Measurements from ENCODE around the gene MRC2. TPM values are rescaled to one million over a fixed set of nuclear protein-coding genes. Genes with fewer than 3 reads are reported as not detected.
"Not testable (repeated sequence)": the region's sequence is repeated elsewhere in the genome, so short reads cannot be mapped to it uniquely, and the experiment has no call there.

Gene MRC2
- total RNA-seq, 1 experiment from 2014 or later: 2.3 TPM

GRCh38 chr17:62581764-62582163 is 45.7 kb upstream of the MRC2 start:
- Mint-ChIP-seq H3K27me3 (ENCODE audit: unreplicated experiment) (no peaks in the 10 kb centered on the region), H3K36me3 (ENCODE audit: insufficient read depth, unreplicated experiment) (peaks cover 9% of the 10 kb centered on the region), H3K4me3 (ENCODE audit: low read depth, unreplicated experiment) (no peak overlapping the region), H3K27ac (ENCODE audit: unreplicated experiment) (no peak overlapping the region), H3K9me3 (ENCODE audit: low read depth, unreplicated experiment) (no peaks in the 10 kb centered on the region), H3K4me1 (ENCODE audit: low read depth, unreplicated experiment) (no peaks in the 10 kb centered on the region)
- TF ChIP-seq CTCF (IDR thresholded peaks at IDR 0.05; ENCODE audit: unreplicated experiment): no peak
- DNase-seq: no peak
- no TSS peak for BruUV-seq (replicated peaks)
- CTCF ChIA-PET: no interaction called here
- intact Hi-C loops (cut with micrococcal nuclease; ENCODE audit: unreplicated experiment): no loop called here

- no peaks in the 10 kb centered on the region for H3K4me1 Mint-ChIP-seq (ENCODE audit: low read depth, unreplicated experiment)
- no peak for TF ChIP-seq CTCF (IDR thresholded peaks at IDR 0.05; ENCODE audit: unreplicated experiment)
- no TSS peak for BruUV-seq (replicated peaks)
- no peak for DNase-seq
- no peaks in the 10 kb centered on the region for H3K27me3 Mint-ChIP-seq (ENCODE audit: unreplicated experiment)
- H3K36me3 Mint-ChIP-seq (ENCODE audit: insufficient read depth, unreplicated experiment): peaks cover 10% of the 10 kb centered on the region
- intact Hi-C loops (cut with micrococcal nuclease; ENCODE audit: unreplicated experiment): no loop called here
- CTCF ChIA-PET: no interaction called here
- no peaks in the 10 kb centered on the region for H3K9me3 Mint-ChIP-seq (ENCODE audit: low read depth, unreplicated experiment)
- H3K27ac Mint-ChIP-seq (ENCODE audit: unreplicated experiment): no peak overlapping the region
- no peak overlapping the region for H3K4me3 Mint-ChIP-seq (ENCODE audit: low read depth, unreplicated experiment)
Observed at GRCh38 chr17:62587554-62587953, 39.9 kb upstream of the MRC2 start.

- Mint-ChIP-seq H3K4me3 (ENCODE audit: low read depth, unreplicated experiment) (no peak overlapping the region), H3K27ac (ENCODE audit: unreplicated experiment) (no peak overlapping the region), H3K4me1 (ENCODE audit: low read depth, unreplicated experiment) (no peaks in the 10 kb centered on the region), H3K36me3 (ENCODE audit: insufficient read depth, unreplicated experiment) (peaks cover 8% of the 10 kb centered on the region), H3K9me3 (ENCODE audit: low read depth, unreplicated experiment) (no peaks in the 10 kb centered on the region), H3K27me3 (ENCODE audit: unreplicated experiment) (no peaks in the 10 kb centered on the region)
- TF ChIP-seq CTCF (IDR thresholded peaks at IDR 0.05; ENCODE audit: unreplicated experiment): no peak
- intact Hi-C loops (cut with micrococcal nuclease; ENCODE audit: unreplicated experiment): no loop called here
- CTCF ChIA-PET: no interaction called here
- no peak for DNase-seq
- no TSS peak for BruUV-seq (replicated peaks)
Observed at GRCh38 chr17:62588109-62588508, 39.4 kb upstream of the MRC2 start.

- TF ChIP-seq CTCF (IDR thresholded peaks at IDR 0.05; ENCODE audit: unreplicated experiment): no peak
- intact Hi-C loops (cut with micrococcal nuclease; ENCODE audit: unreplicated experiment): no loop called here
- Mint-ChIP-seq H3K9me3 (ENCODE audit: low read depth, unreplicated experiment) (no peaks in the 10 kb centered on the region), H3K36me3 (ENCODE audit: insufficient read depth, unreplicated experiment) (peaks cover 10% of the 10 kb centered on the region), H3K4me3 (ENCODE audit: low read depth, unreplicated experiment) (no peak overlapping the region), H3K27me3 (ENCODE audit: unreplicated experiment) (no peaks in the 10 kb centered on the region), H3K27ac (ENCODE audit: unreplicated experiment) (no peak overlapping the region), H3K4me1 (ENCODE audit: low read depth, unreplicated experiment) (no peaks in the 10 kb centered on the region)
- CTCF ChIA-PET: no interaction called here
- BruUV-seq (replicated peaks): no TSS peak
- DNase-seq: no peak
Observed at GRCh38 chr17:62591333-62591732, 36.1 kb upstream of the MRC2 start.

GRCh38 chr17:62591822-62592221 is 35.6 kb upstream of the MRC2 start:
- H3K4me1 Mint-ChIP-seq (ENCODE audit: low read depth, unreplicated experiment); H3K27me3 Mint-ChIP-seq (ENCODE audit: unreplicated experiment); CTCF ChIA-PET; intact Hi-C loops (cut with micrococcal nuclease; ENCODE audit: unreplicated experiment); H3K4me3 Mint-ChIP-seq (ENCODE audit: low read depth, unreplicated experiment); BruUV-seq (replicated peaks); H3K9me3 Mint-ChIP-seq (ENCODE audit: low read depth, unreplicated experiment); H3K27ac Mint-ChIP-seq (ENCODE audit: unreplicated experiment); DNase-seq: not testable (repeated sequence)
- peaks cover 10% of the 10 kb centered on the region for H3K36me3 Mint-ChIP-seq (ENCODE audit: insufficient read depth, unreplicated experiment)

All from Calu3 (cell line).